AG04450 (cell line): ENCODE data around the gene MMP23B. TPM values are rescaled to one million over a fixed set of nuclear protein-coding genes. Genes with fewer than 3 reads are reported as not detected.

ENCODE experiments used
- CTCF ChIA-PET: fragments of 300-600, 350-600 bp; formaldehyde crosslinking; extraction: SDS; loops from one replicate; lab custom pipeline; 2022; ENCODE audit warnings: antibody characterized with exemption, inconsistent platforms; lab: Charles Lee
- POLR2A ChIA-PET: fragments of 350-600 bp; formaldehyde crosslinking; extraction: SDS; loops from one replicate; lab custom pipeline; 2021; ENCODE audit warnings: antibody characterized with exemption, inconsistent platforms; lab: Yijun Ruan, JAX
- DNase-seq: peaks from one replicate; pipeline ENCODE4 v3.0.0-alpha.2; 2011; ENCODE audit warnings: low read depth, low spot score
- H3K27ac ChIP-seq: one replicate; pipeline ENCODE4 v1.5.1; 2012; ENCODE audit warnings: low read depth, low read length, control low read depth
- H3K27me3 ChIP-seq: one replicate; pipeline ENCODE4 v1.6.0; 2012; ENCODE audit warnings: low read length; ENCODE audit not compliant: control insufficient read depth, insufficient read depth
- H3K4me3 ChIP-seq: 2 replicates; pipeline ENCODE4 v1.5.1; 2011; ENCODE audit warnings: mild to moderate bottlenecking, low read depth, low read length, control low read depth
- H3K9me3 ChIP-seq: 2 replicates; pipeline ENCODE4 v1.5.1; 2012; ENCODE audit warnings: low read length; ENCODE audit not compliant: control insufficient read depth, insufficient read depth
- polyA plus RNA-seq: library from polyadenylated mRNA; depleted of rRNA; stranded (reverse); fragments of >200 nt; gene quantifications from 2 replicates; pipeline ENCODE4 v1.2.3, GENCODE V29; 2011
- TF ChIP-seq, protein P1 (sequence below): IDR thresholded peaks from 2 replicates; pipeline ENCODE4 v1.5.1; 2011; ENCODE audit warnings: low read depth, low read length, control low read depth, inconsistent platforms

The MMP23B gene
- polyA plus RNA-seq, 1 experiment: 4.9 TPM

DNA sequence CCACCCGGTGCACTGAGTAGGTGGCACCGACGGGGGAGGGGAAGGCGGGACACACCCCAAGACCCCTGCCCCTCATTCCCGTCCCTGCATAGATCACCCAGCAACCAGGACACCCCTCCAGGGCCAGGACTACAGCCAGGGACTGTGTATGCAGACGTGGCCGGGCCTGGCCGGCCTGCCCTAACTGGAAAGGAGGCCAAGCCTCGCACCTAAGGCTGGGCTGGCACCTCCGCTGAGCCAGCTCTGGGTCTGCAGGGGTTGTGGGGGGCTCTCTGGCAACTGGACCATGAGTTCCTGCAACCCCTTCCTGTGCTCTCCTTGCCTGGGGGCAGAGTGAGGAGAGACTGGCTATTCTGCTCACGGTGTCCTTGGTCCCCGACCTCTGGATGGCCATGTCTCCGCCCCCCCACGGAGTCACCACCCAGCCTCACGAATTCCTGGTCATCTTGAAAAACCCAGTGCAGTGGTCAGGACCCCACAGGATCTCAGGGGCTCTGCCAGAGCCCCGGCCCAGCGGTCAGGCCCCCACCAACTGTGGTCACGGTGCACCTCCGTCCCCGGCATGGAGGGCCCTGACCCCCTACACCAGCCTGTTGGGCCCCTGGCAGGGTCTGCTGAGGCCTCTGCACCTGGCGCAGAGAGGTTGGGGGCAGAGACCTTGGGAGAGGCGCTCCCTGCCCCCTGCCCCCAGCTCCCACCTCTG is 31.0 kb upstream of the MMP23B start:
- TF ChIP-seq, protein P1, sequence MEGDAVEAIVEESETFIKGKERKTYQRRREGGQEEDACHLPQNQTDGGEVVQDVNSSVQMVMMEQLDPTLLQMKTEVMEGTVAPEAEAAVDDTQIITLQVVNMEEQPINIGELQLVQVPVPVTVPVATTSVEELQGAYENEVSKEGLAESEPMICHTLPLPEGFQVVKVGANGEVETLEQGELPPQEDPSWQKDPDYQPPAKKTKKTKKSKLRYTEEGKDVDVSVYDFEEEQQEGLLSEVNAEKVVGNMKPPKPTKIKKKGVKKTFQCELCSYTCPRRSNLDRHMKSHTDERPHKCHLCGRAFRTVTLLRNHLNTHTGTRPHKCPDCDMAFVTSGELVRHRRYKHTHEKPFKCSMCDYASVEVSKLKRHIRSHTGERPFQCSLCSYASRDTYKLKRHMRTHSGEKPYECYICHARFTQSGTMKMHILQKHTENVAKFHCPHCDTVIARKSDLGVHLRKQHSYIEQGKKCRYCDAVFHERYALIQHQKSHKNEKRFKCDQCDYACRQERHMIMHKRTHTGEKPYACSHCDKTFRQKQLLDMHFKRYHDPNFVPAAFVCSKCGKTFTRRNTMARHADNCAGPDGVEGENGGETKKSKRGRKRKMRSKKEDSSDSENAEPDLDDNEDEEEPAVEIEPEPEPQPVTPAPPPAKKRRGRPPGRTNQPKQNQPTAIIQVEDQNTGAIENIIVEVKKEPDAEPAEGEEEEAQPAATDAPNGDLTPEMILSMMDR: no peak
- H3K4me3 ChIP-seq: peak overlapping the region; percentile 55; the same call in 1 of the 2 replicates
- POLR2A ChIA-PET: interaction anchor here (0.5 to 1.4 kb wide), 2 partner anchors 14 to 386 kb away, joined by 3 to 5 read pairs; partner anchors contain the start of gene MIB2
- H3K27me3 ChIP-seq: peaks cover 19% of the 10 kb centered on the region
- CTCF ChIA-PET: no interaction called here
- H3K9me3 ChIP-seq: no peaks in the 10 kb centered on the region; the same call in 1 of the 2 replicates
- H3K27ac ChIP-seq: no peak overlapping the region
- no peak for DNase-seq

DNA sequence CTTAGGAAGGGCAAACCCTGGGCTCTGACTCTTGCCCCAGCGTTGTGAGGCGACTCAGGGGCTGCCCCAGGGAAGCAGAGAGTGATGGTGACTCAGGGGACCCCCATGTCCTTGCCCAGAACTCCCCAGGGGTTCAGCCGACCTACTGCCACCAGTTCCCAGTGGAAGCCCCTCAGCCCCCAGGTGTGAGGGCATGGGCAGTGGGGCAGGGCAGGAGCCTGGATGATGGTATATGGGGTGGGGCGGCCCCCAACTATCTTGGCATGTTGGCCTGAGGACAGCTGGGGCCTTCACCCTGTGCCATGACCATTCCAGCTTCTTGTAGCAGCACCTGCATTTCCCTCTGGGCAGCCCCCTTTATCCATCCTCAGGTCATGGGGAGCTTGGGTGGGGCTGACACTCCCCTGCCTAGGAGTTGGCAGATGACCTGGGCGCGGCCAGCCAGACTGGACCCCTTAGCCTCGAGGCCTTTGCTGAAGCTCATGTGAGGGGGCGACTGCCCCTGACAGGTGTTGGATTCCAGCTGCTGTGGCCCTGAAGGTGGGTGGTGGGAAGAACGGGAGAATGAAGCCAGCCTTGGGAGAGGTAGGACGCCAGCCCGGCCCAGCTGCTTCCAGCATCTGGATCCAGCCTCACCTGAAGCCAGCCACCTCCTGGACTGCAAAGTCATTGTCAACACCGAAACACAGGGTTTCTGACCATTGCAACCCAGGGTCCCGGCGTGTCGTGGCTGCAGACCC is 30.2 kb upstream of the MMP23B start:
- H3K9me3 ChIP-seq: no peaks in the 10 kb centered on the region; the same call in 1 of the 2 replicates
- peaks cover 12% of the 10 kb centered on the region for H3K27me3 ChIP-seq
- DNase-seq: no peak
- no peak overlapping the region for H3K4me3 ChIP-seq
- no peak overlapping the region for H3K27ac ChIP-seq
- CTCF ChIA-PET: no interaction called here
- TF ChIP-seq, protein P1: no peak
- POLR2A ChIA-PET: interaction anchor here (0.5 to 1.4 kb wide), 2 partner anchors 14 to 387 kb away, joined by 3 to 5 read pairs; partner anchors contain the start of gene MIB2

DNA sequence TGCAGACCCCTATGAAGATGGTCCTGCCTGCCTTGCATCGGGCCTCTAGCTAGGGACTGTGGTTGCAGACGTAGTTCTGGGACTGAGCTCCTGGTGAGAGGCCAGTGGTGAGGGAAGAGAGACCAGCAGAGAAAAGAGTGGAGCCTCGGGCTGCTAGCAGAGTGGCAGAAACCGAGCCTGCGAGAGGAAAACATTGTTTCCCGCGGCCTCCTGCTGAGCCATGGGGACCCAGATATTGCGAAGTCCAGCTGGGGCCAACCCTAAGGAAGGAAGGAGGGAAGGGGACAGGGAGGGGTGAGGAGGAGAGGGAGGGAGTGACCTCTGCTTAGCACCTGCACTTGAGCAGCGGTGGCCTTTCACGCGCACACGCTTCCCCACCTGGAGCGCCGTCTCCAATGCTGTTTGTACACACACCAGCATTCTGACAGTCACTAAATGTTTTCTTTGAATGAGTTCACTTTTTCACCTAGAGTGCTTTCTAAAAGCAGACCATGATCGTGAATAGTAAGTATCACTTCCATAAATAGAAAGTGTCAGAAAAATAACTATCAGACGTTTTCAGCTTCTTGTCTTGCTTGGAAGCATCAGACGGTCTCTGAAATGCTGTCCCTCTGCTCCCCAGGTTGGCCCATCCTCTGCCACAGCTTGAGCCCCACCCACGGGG is 29.5 kb upstream of the MMP23B start:
- H3K9me3 ChIP-seq: no peaks in the 10 kb centered on the region; the same call in 1 of the 2 replicates
- TF ChIP-seq, protein P1: no peak
- no peak for DNase-seq
- no peak overlapping the region for H3K27ac ChIP-seq
- ChIA-PET POLR2A (interaction anchor here (1.4 kb wide), 1 partner anchor 13 kb away, joined by 5 read pairs; the partner anchor contains the start of gene MIB2), CTCF (no interaction called here)
- H3K27me3 ChIP-seq: peaks cover 6% of the 10 kb centered on the region
- H3K4me3 ChIP-seq: no peak overlapping the region

DNA sequence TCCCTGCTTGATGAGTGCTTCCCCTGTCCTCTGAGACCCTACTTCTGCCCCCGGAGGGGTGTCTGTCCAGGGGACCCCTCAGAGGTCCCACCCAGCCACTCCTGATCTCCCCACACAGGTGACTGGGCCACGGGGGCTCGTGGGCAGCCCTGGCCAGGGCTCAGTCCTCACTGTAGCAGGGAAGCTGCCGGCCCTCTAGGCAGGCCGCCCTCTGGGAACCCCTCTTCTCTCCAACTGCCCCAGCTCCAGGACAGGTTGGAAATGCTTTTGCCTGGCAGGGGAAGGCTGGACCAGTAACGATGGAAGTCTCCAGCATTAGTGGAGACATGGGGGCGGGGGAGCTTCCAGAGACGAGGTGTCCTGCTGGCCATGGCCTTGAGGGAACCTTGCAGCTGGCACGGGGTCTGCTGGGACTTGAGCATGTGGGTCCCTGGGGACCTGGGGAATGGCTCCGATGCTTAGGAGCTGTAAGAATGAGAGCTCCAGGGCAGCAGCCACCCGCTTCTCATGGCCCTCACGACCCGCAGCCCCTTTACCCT is 28.9 kb upstream of the MMP23B start:
- no peaks in the 10 kb centered on the region; the same call in 1 of the 2 replicates for H3K9me3 ChIP-seq
- peaks cover 4% of the 10 kb centered on the region for H3K27me3 ChIP-seq
- no peak for DNase-seq
- CTCF ChIA-PET: no interaction called here
- TF ChIP-seq, protein P1: no peak
- H3K4me3 ChIP-seq: no peak overlapping the region
- H3K27ac ChIP-seq: no peak overlapping the region
- POLR2A ChIA-PET: no interaction called here
